Right lobe of liver (tissue), 4 donors: ENCODE results near the gene FBXL17.

Experiments used
- POLR2A ChIP-seq: fragments of 450-650 bp; IDR thresholded peaks from one replicate; pipeline ENCODE4 v1.6.1; 2017; ENCODE audit warnings: antibody characterized with exemption, mild to moderate bottlenecking
- TF ChIP-seq, protein P1 (sequence below), 4 donors: fragments of 200-600 bp in 3 of 4; fragments of 450-650 bp in 1 of 4; IDR thresholded peaks; one replicate each; pipeline versions ENCODE4 v1.5.1 to v1.8.0; 2016 to 2022; ENCODE audit warnings: antibody characterized with exemption in 4 of 4, mild to moderate bottlenecking in 2 of 4
- donor health status: DM: no; HTN: no; CAD: no.
- donor health status: DM: no; HTN: no; CAD: no.
- donor health status: DM: no; HTN: yes; CAD: no.

GRCh38 chr5:108303611-108304010 is 78.3 kb downstream of the FBXL17 start:
- TF ChIP-seq, protein P1, sequence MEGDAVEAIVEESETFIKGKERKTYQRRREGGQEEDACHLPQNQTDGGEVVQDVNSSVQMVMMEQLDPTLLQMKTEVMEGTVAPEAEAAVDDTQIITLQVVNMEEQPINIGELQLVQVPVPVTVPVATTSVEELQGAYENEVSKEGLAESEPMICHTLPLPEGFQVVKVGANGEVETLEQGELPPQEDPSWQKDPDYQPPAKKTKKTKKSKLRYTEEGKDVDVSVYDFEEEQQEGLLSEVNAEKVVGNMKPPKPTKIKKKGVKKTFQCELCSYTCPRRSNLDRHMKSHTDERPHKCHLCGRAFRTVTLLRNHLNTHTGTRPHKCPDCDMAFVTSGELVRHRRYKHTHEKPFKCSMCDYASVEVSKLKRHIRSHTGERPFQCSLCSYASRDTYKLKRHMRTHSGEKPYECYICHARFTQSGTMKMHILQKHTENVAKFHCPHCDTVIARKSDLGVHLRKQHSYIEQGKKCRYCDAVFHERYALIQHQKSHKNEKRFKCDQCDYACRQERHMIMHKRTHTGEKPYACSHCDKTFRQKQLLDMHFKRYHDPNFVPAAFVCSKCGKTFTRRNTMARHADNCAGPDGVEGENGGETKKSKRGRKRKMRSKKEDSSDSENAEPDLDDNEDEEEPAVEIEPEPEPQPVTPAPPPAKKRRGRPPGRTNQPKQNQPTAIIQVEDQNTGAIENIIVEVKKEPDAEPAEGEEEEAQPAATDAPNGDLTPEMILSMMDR (IDR thresholded peaks at IDR 0.05) = no peak
- TF ChIP-seq POLR2A = no peak
